Transverse colon (tissue), 3 donors: Measurements from ENCODE around the gene SMTNL2.

Experiments used
- POLR2A ChIP-seq: fragments of 450-650 bp; IDR thresholded peaks from one replicate; pipeline ENCODE4 v1.6.1; 2016; ENCODE audit warnings: antibody characterized with exemption, mild to moderate bottlenecking, moderate library complexity
- TF ChIP-seq, protein P1 (sequence below), 5 experiments: fragments of 200-600 bp in 3 of 5; fragments of 450-650 bp in 2 of 5; sonication (generic) in 3 of 5; IDR thresholded peaks; 1 replicate in 2 of 5; 2 replicates in 3 of 5; pipeline ENCODE4 v1.5.1; 2016 to 2017; ENCODE audit warnings: antibody characterized with exemption in 5 of 5, inconsistent platforms in 3 of 5, mild to moderate bottlenecking in 2 of 5, moderate library complexity in 1 of 5

DNA sequence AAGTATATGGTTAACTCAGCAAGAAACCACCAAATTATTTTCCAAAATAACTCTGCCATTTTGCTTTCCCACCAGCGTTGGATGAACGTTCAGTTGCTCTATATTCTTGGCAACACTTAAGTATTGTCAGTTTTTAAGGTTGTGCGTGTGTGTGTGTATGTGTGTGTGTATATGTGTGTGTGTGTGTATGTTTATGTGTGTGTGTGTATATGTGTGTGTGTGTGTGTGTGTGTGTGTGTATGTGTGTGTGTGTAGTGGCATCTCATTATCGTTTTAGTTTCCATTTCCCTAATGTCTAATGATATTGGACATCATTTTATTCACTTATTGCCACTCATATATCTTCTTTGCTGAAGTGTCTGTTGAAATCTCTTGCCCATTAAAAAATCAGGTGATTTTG, 11.2 kb upstream of the SMTNL2 start:
- no peak for TF ChIP-seq POLR2A
- TF ChIP-seq, protein P1, sequence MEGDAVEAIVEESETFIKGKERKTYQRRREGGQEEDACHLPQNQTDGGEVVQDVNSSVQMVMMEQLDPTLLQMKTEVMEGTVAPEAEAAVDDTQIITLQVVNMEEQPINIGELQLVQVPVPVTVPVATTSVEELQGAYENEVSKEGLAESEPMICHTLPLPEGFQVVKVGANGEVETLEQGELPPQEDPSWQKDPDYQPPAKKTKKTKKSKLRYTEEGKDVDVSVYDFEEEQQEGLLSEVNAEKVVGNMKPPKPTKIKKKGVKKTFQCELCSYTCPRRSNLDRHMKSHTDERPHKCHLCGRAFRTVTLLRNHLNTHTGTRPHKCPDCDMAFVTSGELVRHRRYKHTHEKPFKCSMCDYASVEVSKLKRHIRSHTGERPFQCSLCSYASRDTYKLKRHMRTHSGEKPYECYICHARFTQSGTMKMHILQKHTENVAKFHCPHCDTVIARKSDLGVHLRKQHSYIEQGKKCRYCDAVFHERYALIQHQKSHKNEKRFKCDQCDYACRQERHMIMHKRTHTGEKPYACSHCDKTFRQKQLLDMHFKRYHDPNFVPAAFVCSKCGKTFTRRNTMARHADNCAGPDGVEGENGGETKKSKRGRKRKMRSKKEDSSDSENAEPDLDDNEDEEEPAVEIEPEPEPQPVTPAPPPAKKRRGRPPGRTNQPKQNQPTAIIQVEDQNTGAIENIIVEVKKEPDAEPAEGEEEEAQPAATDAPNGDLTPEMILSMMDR (IDR thresholded peaks at IDR 0.05): no peak
